HG03460 (cell line): ENCODE data around the gene ZFYVE28.

Experiments used
- ATAC-seq: cut with Tn5 transposase; IDR thresholded peaks from one replicate; pipeline ENCODE4 v1.9.1; 2021; ENCODE audit not compliant: unreplicated experiment

The ZFYVE28 gene

DNA sequence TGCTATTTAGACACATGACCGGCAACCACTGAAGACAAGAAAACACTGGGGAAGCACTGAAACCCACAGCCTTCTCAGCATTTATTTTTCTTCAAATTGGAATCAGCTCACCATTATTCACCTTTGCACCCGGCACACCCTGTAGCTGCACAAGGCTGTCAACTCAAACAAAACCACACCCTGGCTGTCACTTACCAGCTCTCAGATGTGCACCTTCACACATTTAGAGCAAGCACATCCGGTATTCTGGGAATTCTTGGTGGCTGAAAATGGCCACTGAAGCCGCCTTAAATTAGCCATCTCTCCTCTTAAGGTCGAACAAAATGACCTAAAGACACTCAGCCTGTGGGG, 5.9 kb downstream of the ZFYVE28 start:
- peak; percentile 29 for ATAC-seq

DNA sequence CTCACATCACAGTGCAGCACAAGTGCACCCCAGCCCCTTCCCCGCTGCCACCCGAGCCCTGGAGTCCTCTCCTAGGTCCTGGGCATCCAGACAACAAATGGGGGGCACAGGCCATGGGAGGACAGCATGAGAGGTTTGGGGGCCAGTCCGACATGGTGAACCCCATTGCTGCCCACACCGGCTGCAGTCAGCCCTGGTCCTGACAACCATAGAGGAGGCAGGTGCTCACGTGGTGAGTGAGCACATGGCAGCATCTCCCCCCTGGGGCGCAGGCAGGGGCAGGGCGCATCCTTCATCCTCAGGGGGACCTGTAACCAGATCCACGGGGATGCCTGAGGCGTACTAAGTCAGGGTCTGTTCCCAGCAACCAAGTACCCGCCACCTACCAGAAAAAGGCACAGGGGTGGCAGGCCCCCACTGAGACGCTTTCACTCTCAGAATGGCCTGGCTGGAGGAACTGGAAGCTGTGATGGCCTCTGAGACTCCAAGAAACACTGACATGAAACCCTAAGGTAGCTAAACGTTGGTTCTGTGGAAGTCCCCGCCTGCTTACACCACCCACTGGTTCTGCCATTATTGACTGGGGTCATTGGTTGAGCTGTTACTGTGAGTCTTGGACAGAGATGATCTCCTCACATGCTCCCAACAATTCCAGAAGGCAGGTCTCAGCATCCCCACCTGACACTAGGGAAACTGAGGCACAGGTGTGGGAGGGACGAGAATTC, 6.5 kb downstream of the ZFYVE28 start:
- no peak for ATAC-seq

DNA sequence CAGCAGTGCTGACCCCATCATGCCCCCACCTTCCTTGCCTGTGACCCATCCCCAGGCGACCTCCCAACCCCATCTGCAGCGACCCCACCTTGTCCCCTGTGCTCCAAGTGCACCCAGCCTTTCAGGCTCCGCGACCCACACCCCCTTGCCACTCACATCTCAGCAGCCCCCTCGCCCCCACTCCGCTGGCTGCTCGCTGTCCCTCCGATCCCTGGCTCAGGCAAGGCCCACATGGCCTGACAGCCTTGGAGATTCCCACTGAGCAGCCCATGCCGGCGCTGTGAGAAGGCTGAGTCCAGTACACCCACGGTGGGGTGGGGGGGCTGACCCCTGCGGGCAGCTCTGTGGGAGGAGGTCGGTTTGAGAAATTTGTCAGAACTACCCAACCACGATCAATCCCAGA, 9.1 kb downstream of the ZFYVE28 start:
- ATAC-seq, result no peak

DNA sequence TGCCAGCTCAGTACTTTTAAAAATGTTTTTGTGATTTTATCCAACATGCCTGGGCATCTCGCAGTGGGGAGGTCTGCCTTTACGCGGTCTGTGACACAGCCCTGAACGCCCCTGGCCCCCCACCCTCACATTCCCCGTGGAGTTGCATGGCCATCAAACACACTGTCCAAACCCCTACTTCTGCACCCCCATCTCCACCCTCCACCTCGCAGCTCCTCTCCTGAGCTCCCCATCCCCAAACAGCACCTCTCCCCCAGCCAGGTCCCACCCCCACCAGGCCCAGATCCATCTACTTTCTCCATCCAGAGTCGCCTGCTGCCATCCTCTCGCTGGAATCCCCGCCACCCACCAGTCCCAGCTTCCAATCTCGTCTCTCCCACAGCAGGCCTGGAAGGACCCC, 9.5 kb downstream of the ZFYVE28 start:
- no peak for ATAC-seq

DNA sequence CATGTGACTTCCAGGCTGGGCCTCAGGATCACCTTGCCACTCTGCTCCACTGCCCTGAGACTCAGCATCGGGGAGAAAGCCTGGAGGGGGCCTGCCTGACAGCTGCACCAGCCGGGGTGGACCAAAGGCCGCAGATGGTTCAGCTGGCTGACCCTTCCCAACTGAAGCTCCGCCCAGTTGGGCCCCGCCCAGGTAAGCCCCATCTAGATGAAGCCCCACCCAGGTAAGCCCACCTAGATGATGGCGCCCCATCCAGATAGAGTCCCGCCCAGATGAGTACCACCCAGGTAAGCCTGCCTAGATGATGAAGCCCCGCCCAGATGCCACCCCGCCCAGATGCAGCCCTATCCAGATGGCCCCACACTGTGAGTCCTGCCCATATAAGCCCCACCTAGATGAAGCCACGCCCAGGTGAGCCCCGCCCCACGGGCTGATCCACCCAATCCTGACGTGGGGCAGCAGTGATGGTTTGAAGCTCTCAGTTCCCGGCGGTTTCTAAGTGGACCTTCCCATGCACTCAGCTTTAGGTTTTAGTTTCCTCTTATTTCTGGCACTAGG, 10.0 kb downstream of the ZFYVE28 start:
- no peak for ATAC-seq

DNA sequence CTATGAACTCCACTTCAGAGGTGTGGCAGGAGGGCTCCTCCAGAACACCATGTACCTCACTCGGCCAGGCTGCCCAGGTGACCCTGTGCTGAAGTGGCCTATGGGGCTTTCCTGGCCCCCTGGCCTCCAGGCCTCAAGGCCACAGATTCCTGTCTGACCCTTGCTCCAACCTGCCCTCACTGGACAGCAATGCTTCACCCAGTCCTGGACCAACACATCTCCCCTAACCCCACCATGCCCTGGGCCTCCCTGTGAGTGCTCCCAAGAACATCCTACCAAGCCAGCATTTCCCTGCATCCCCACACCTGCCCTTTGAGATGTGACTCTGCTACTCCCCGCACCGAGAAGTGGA, 10.5 kb downstream of the ZFYVE28 start:
- no peak for ATAC-seq

DNA sequence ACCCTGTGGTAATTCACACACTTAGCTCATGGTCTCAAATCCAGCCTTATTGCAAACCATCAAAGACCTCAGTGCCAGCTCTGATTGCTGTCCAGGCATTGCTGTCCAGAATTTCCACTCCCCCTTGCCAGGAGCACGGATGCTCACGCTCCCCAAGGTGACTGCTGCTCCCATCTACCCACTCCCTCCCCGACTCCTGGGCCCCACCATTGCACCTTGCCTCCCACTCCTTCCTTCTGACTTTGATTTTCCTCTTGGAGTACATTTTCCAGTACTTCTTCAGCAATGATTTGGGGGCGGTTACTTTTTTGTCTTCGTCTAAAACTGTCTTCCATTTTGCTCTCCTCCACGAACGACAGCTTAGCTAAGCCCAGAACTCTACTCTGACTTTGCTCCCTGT, 11.5 kb downstream of the ZFYVE28 start:
- ATAC-seq, result no peak

DNA sequence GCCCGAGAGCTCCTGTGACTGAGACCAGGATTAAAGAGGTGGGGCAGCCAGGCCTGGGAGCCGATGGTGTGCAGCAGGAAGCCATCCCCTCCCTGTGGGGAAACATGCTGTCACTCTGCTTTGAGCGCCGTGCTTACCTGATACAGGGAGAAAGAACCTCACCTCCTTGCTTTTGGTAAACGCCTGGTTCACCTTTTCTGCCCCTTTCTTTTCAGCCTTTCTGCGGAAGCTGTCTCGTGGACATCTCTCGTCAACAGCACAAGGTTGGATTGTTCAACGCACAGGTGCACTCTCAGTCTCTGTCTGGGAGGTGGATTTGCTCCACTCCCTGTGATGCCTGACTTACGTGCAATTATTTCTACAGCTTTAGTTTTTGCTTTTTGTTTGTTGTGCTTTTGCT, 12.0 kb downstream of the ZFYVE28 start:
- ATAC-seq, result no peak

DNA sequence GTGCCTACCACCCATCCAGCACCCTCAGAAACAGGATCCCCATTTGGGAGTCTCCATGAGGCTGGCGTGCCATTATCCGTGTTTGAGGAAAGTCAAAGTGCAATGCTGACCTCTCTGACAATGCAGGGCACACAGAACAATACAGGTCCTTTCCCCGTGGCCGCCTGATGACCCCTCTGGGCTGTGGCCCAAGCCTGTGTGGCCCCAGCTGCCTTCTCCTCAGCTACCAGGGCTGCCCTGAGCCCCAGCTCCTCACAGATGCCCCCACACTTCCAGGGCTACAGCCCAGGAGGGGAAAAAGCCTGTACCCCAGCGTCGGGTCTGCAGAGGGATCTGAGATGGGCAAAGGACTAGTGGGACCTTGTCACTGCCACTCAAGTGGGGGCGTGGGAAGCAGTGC, 15.5 kb downstream of the ZFYVE28 start:
- no peak for ATAC-seq

DNA sequence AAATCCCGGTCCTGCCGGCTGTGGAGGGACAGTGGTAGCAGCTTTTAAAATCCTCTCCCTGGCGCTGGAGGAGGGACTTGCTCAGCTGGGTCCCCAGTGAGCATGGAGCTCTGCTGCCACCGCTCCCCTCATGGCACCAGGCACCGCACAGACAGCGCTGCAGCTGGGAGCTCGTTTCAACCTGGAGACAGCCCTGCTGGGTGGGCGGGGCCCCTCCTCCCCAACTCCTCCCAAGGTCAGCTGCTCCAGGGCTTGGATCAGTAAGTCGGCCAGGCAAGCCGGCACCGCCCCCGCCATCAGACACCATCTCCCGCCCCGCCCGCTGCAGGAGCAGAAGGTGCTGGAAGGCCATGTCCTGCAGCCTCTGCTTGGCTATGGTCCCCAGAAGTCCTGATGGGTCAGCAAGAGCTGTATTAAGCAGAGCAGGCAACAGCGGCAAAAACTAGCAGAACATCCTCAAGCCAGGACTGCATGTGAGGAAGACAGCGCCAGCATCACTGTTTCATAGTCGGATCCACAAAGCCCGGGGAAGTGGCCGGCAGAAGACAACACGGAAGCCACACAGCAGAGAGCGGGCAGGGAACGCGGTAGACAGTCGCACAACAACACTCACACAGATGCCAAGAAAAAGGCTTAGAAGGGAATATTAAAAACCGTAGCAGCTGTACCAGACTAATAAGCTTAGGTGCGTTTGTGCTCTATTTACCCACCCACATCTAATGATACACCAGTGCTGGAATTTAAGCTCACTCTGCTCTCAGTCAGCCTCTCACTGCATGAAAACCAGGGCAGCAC, 16.2 kb downstream of the ZFYVE28 start:
- ATAC-seq, result no peak

DNA sequence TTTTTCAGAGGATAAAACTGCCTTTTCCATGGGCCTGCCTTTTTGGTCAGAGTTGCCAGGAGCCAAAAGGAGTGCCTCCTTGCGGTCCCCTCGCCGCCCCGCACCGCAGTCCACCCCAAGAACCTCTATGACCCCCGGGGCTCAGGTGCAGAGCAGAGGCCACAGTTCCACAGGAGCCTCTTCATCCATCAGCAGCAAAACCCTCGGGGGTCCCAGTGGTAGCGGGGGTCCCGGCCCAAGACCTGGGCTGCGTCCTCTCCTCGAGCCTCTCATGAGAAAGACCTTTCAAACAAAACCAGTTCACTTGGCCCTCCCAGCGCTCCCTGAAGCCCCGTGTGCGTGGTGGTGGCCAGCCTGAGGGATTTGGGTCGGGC, 16.8 kb downstream of the ZFYVE28 start:
- ATAC-seq, result no peak

DNA sequence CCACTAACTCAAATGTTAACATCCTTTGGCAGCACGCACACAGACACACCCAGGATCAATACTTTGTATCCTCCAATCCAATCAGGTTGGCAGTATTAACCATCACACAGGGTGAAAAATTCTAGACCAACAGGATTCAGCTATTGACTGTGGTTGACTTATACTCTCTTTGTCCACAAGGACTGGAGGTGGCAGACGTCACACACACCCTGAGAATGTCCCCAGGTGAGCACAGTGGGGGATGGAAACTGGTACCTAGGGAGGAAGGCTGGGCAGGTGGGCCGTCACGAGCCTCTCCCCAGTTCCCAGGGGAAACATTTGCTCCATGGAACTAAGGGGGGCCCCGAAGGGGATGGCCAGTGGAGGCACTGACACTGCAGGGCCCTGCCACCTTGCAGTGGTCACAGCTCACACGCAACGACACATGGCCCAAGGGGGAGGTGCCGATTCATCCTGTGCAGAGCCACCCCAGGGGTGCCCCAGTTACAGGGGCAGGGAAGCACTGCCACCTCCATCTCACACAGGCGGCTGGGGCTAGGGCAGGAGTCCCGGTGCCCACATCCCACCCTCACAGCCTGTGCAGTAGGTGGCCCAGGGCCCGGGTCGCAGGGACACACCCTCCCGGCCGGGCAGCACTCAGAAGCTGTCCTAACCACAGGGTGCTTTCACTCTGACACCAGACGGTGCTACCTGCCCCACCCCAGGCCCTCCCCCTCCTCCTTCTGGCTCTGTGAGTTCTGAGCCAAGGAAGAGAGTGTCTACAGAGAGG, 17.4 kb downstream of the ZFYVE28 start:
- no peak for ATAC-seq

DNA sequence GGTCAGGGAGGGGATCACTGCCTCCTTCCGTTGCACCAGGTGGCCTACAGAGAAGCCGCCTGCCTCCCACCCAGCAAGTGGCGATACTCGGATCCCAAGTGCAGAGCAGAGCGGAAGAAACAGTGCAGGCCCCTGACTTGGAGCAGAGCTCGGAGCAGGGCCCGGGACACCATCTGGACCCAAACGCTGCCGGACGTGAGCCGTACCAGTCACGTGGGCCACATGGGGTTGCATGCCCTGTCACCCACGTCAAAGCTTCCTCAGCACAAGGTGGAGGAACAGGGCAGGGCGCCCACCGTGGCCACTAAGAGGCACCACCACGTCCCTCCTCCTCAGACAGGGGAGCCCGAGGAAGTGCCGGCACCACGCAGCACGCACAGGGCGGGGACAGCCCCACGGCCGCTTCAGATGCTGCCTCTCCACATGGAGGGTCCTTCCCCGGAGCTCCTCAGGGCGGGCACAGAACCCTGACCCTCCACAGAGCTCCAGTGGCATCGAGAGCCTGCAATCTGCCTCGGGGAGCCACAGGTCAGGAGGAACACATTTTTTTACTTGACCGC, 18.7 kb downstream of the ZFYVE28 start:
- no peak for ATAC-seq

DNA sequence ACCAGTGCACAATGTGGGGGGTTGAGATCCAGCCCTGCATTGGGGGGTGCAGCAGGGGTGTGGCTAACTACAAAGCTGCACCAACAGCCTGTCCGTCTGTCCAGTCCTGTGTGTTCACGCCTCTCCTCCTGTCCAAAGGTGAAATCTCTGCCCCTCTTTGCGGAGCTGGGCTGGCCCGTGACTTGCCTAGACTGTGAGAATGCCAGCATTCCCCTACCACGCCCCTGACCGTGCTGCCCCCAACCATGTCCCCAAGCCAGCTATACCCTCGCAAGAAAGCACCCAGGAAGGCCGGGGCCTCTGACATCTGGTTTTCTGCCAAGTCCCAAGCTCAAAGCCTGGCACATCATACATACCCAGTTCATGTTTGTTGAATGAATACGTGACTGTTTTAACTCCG, 19.2 kb downstream of the ZFYVE28 start:
- no peak for ATAC-seq

DNA sequence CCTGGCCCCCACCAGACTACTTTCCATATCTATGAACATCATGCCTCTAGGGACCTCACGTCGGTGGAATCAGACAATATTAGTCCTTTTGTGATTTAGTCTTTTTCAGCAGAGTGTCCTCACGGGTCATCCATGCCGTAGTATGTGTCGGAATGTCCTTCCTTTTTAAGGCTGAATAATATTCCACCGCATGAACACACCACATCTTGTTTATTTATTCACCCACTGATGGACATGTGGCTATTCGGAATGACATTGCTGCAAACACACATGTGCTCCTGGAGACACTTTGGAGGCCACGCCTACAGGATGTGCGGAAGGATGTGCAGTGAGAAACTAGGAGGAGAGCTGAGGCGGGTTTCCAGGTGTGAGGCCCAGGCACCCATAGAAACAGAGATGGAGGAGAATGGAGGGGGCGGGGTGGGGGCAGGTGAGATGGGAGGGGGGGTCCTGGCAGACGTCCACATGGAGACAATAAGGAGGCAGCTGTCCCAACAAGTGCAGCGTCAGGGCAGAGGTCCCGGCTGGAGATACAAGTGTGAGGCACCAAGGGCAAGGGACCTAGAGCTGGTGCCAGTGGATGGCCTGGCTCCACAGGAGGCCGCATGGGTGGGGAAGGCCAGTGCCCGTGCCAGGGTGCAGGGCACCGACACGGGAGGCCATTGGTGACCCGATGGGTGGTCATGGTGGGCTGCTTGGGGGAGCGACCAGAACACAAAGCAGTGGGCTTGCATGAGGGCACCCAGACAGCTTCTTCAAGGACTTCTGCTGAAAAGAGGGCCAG, 20.7 kb downstream of the ZFYVE28 start:
- no peak for ATAC-seq

DNA sequence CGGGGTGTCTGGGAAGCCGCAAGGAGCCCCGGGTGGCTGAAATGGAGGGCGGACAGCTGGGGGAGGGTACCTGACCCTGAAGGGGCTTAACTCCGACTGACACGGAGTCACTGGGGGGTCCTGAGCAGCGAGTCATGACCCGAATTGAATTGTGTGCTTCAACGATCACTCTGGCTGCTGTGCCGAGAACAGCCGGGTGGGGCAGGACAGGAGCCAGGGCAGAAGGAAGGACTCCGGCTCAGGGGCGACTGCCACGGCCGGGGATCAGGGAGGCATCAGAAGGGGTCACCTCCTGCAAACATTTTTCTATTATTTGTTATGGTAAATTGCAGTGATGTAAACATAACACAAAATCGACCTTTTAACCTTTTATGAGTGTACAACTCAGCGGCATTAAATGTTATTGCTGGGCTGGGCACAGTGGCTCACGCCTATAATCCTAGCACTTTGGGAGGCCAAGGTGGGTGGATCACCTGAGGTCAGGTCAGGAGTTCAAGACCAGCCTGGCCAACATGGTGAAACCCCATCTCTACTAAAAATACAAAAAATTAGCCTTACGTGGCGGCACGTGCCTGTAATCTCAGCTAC, 21.6 kb downstream of the ZFYVE28 start:
- ATAC-seq, result no peak

DNA sequence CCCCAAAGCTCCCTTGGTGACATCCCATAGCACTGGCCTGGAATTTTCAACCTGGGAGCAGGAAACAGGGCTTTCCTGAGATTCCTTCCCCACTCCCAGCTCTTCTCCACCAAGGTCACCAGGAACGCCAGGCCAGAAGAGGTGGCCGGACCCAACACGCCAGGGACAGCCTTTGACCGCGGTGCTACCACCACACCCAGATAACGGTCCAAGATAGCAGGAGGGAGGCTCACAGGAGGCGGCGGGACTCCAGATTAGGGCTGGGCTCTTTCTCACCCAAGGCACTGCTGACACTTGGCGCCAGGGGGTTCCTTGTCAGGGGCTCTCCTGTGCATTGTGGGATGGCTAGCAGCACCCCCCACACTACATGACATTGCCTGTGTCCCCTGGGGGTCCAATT, 22.9 kb downstream of the ZFYVE28 start:
- ATAC-seq, result no peak

DNA sequence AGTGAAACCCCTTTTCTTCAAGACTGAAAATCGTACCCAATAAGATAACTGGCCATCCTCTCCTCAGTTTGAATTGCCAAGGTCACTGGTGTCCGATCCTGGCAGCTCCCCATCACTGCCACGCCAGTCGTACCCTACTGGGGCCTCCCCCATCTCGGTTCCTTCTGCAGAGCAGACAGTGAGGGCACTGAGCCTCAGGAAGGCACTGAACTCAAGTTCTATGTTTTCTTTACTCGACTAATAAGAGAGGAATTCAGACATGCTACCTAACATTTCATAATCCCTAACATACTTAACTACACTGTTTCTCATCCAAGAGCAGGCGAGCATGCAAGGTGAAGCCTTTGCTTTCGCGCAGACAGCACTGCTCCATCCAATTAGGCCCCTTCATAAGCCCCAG, 23.4 kb downstream of the ZFYVE28 start:
- no peak for ATAC-seq

DNA sequence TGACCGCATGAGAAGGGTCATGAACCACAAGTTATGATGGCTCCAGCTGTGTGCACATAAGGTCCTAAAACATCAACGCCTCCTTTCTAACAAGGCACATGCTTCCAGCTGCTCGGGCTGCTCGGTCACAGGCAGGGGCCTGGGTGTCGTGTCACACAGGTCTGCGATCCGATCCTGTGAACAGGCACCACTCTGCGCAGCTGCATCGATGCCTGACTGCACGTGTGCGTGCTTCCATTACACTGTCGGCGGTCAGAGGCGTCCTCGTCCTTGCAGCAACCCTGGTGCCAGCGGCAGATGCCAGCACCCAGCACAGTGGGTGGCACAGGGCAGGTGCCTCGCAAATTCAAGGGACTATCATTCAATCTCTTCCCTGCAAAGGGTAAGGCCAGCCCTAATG, 23.9 kb downstream of the ZFYVE28 start:
- no peak for ATAC-seq
